Peyer's patch (tissue), 4 donors: ENCODE results near the gene KHDC4.

ENCODE experiments used
- CTCF ChIP-seq, 6 experiments: fragments of 450-650 bp in 4 of 6; fragments of 200-600 bp in 2 of 6; sonication (generic) in 1 of 6; IDR thresholded peaks; one replicate each; pipeline ENCODE4 v1.5.1; 2017 to 2019; ENCODE audit warnings: antibody characterized with exemption in 6 of 6, mild to moderate bottlenecking in 3 of 6, moderate library complexity in 1 of 6
- POLR2A ChIP-seq, 2 donors: fragments of 450-650 bp; IDR thresholded peaks; one replicate each; pipeline ENCODE4 v1.5.1; 2017; ENCODE audit warnings: antibody characterized with exemption in 2 of 2, mild to moderate bottlenecking in 2 of 2, moderate library complexity in 2 of 2

- TF ChIP-seq CTCF (IDR thresholded peaks at IDR 0.05) = no peak
- no peak for TF ChIP-seq POLR2A (IDR thresholded peaks at IDR 0.05)
Observed at GRCh38 chr1:155884031-155884960, 49.9 kb downstream of the KHDC4 start.
